ENCODE results near the gene RIPOR3. TPM values are rescaled to one million over a fixed set of nuclear protein-coding genes. Genes with fewer than 3 reads are reported as not detected.

RIPOR3 gene
- total RNA-seq, 4 donors from 2014 or later = 1.3 to 9.7 (median 3.3) TPM

DNA sequence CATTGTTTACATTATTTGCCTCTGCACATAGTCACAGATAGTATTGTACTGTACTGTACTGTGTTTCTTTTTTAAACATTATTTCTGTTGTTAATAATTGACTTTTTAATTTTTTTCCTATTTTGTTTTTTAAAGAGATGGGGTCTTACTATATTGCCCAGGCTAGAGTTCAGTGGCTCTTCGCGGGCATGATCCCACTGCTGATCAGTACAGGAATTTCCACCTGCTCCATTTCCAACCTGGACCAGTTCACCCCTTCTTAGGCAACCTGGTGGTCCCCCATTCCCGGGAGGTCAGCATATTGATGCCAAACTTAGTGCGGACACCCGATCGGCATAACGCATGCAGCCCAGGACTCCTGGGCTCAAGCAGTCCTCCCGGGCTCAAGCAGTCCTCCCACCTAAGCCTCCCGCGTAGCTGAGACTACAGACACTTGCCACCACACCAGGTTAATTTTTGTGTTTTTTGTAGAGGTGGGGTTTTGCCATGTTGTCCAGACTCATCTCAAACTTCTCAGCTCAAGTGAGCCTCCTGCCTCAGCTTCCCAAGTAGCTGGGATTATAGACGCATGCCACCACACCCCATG lies 133.7 kb downstream of the RIPOR3 start:
- no peaks in the 10 kb centered on the region for H3K9me3 ChIP-seq
- intact Hi-C loops (cut with DNase I) = no loop called here
- DNase-seq = no peak
- TF ChIP-seq, protein P1, sequence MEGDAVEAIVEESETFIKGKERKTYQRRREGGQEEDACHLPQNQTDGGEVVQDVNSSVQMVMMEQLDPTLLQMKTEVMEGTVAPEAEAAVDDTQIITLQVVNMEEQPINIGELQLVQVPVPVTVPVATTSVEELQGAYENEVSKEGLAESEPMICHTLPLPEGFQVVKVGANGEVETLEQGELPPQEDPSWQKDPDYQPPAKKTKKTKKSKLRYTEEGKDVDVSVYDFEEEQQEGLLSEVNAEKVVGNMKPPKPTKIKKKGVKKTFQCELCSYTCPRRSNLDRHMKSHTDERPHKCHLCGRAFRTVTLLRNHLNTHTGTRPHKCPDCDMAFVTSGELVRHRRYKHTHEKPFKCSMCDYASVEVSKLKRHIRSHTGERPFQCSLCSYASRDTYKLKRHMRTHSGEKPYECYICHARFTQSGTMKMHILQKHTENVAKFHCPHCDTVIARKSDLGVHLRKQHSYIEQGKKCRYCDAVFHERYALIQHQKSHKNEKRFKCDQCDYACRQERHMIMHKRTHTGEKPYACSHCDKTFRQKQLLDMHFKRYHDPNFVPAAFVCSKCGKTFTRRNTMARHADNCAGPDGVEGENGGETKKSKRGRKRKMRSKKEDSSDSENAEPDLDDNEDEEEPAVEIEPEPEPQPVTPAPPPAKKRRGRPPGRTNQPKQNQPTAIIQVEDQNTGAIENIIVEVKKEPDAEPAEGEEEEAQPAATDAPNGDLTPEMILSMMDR (IDR thresholded peaks at IDR 0.05) = no peak
- H3K27me3 ChIP-seq = no peaks in the 10 kb centered on the region
- H3K36me3 ChIP-seq = peaks cover 0 to 18% (median 0%) of the 10 kb centered on the region in 3 donors
- H3K27ac ChIP-seq = no peak overlapping the region
- 95 to 97% methylated on average over 11 of the region's 11 CpGs for WGBS, 2 donors
- H3K4me1 ChIP-seq = peaks cover 12 to 43% (median 16%) of the 10 kb centered on the region in 3 donors
- no peak overlapping the region for H3K4me3 ChIP-seq

- intact Hi-C loops (cut with DNase I) = no loop called here
- no peak for DNase-seq
- peaks cover under 1 to 43% (median 6%) of the 10 kb centered on the region in 3 donors for H3K4me1 ChIP-seq
- H3K4me3 ChIP-seq = no peak overlapping the region
- peaks cover 0 to 6% (median 0%) of the 10 kb centered on the region in 3 donors for H3K36me3 ChIP-seq
- 73 to 87% methylated on average over 5 of the region's 5 CpGs for WGBS, 2 donors
- TF ChIP-seq, protein P1 (IDR thresholded peaks at IDR 0.05) = no peak
- TF ChIP-seq POLR2A (IDR thresholded peaks at IDR 0.05) = no peak
- H3K27ac ChIP-seq = no peak overlapping the region
- no peaks in the 10 kb centered on the region for H3K9me3 ChIP-seq
- no peaks in the 10 kb centered on the region for H3K27me3 ChIP-seq
Measured at GRCh38 chr20:50555662-50556061, 135.7 kb downstream of the RIPOR3 start.

DNA sequence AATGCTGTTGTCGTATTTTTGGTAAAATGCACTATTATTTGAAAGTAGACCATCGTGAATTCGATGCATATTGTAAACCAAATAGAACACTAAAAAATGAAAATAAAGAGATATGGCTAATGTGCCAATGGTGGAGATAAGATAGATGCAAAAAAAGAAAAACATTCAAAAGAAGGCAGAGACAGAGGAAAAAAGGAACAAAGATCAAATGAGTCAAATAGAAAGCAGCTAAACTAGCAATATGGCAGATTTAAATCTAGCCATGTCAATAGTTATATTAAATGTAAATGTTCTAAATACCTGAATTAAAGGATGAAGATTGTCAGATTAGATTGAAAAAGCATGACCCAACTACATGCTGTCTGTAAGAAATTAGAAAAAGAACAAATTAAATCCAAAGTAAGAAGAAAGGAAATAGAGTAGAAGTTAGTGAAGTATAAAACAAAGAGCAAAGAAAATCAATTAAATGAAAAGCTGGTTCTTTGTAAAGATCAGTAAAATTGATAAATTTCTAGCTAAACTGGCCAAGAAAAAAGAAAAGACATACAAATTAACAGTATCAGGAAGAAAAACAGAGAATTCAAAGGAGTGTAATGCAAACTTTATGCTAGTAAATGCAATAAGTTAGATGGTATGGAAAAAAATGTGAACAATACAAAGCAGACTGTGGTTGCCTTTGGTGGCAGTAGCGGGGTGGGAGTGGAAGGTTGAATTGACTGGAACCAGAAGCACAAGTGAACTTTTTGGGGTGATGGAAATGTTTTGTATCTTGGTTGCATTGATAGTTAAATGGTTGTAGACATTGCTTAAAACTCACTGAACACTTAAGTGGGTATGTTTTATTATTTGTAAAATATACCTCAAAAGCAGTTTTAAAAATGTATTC lies 136.4 kb downstream of the RIPOR3 start:
- 89 to 93% methylated on average over 4 of the region's 4 CpGs for WGBS, 2 donors
- H3K27ac ChIP-seq = no peak overlapping the region
- intact Hi-C loops (cut with DNase I) = no loop called here
- H3K27me3 ChIP-seq = no peaks in the 10 kb centered on the region
- peaks cover 0 to 6% (median 0%) of the 10 kb centered on the region in 3 donors for H3K36me3 ChIP-seq
- no peak for TF ChIP-seq POLR2A (IDR thresholded peaks at IDR 0.05)
- TF ChIP-seq, protein P1 (IDR thresholded peaks at IDR 0.05) = no peak
- H3K4me3 ChIP-seq = no peak overlapping the region
- no peak for DNase-seq
- H3K9me3 ChIP-seq = no peaks in the 10 kb centered on the region
- peaks cover 0 to 43% (median 6%) of the 10 kb centered on the region in 3 donors for H3K4me1 ChIP-seq

- H3K4me3 ChIP-seq = no peak overlapping the region
- H3K27ac ChIP-seq = no peak overlapping the region
- 93 to 95% methylated on average over 3 of the region's 3 CpGs for WGBS, 2 donors
- peaks cover 7 to 47% (median 13%) of the 10 kb centered on the region in 3 donors for H3K4me1 ChIP-seq
- no peaks in the 10 kb centered on the region for H3K27me3 ChIP-seq
- no peak for DNase-seq
- peaks cover 0 to 14% (median 0%) of the 10 kb centered on the region in 3 donors for H3K36me3 ChIP-seq
- H3K9me3 ChIP-seq = no peaks in the 10 kb centered on the region
- intact Hi-C loops (cut with DNase I) = no loop called here
- TF ChIP-seq, protein P1 (IDR thresholded peaks at IDR 0.05) = no peak
- TF ChIP-seq POLR2A (IDR thresholded peaks at IDR 0.05) = no peak
Measured at GRCh38 chr20:50552979-50553378, 138.4 kb downstream of the RIPOR3 start.

DNA sequence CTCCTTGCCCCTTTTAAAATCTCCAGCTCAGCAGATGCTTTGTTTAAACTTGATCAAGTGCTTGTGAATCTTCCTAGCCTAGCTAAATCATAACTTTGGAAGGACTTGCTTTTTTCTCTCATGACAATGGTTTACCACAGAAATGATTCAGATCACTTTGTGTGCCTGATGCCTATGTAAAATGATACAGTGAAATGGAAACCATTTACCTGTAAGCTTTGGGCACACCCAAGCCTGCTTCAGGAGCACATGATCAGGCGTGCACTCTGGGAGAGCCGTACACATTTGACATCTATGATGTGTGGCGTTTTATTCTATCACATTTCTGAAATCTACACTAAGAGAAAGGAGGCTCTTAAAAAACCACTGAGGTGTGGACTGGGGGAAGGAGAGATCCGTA lies 140.1 kb downstream of the RIPOR3 start:
- 44 to 46% methylated on average over 4 of the region's 4 CpGs for WGBS, 2 donors
- TF ChIP-seq, protein P1 (IDR thresholded peaks at IDR 0.05) = no peak
- TF ChIP-seq POLR2A (IDR thresholded peaks at IDR 0.05) = no peak

More for the DNA sequence above, 140.1 kb downstream of the RIPOR3 start:
- peaks cover 0 to 8% (median 0%) of the 10 kb centered on the region in 3 donors for H3K36me3 ChIP-seq
- H3K9me3 ChIP-seq = no peaks in the 10 kb centered on the region
- H3K27me3 ChIP-seq = no peaks in the 10 kb centered on the region
- no peak overlapping the region for H3K4me3 ChIP-seq
- peak overlapping the region; percentile 25 to 69 (median 55) for H3K27ac ChIP-seq
- peaks cover 7 to 59% (median 13%) of the 10 kb centered on the region in 3 donors for H3K4me1 ChIP-seq
- DNase-seq = no peak
- intact Hi-C loops (cut with DNase I) = no loop called here
